Measurements from ENCODE around the gene DENND4C.
"Not testable (repeated sequence)": the region's sequence is repeated elsewhere in the genome, so short reads cannot be mapped to it uniquely, and the experiment has no call there.

DENND4C gene

GRCh38 chr9:19372567-19372966 lies 142.1 kb downstream of the DENND4C start:
- no peak for DNase-seq (ENCODE audit: low read depth in 2 of 2)

DNA sequence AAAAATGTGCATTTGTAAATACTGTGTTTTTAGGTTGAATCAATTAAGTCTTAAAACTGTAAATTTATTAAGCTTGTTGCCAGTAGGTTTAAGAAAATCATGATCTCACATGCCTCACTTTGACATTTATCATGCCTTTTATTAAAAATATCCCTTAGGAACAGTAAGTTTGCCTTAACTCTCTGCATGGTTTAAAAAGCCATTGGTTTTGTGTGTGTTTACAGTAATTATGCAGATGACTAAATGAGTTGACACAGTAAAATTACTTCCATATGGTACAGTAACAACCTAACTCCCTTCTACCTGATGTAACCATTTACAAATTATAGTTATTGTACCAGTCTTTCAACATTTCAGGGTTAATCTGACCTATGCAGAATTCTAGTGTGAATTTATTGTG lies 143.0 kb downstream of the DENND4C start:
- no peak for DNase-seq (ENCODE audit: low read depth in 2 of 2)

DNA sequence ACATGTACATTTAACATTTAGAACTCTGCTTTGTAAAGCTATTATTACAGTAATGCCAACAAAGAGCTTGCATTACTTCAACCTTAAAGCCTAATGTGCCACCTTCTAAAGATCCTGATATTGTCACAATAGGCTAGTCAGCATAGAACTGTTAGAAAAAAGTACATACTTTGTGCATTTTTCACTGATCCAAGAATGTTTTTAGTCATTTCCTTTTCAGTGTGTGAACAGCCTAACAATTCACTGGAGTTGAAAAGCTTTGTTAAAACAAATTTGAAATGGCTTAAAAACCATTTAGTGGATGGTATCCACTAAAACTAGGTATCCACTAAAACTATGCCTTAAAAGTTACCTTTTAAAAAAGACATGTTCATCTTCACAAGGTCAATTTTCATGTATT lies 145.0 kb downstream of the DENND4C start:
- DNase-seq (ENCODE audit: low read depth in 2 of 2), result no peak

- DNase-seq (ENCODE audit: low read depth in 2 of 2), result no peak
Measured at GRCh38 chr9:19376931-19377330, 146.4 kb downstream of the DENND4C start.

DNA sequence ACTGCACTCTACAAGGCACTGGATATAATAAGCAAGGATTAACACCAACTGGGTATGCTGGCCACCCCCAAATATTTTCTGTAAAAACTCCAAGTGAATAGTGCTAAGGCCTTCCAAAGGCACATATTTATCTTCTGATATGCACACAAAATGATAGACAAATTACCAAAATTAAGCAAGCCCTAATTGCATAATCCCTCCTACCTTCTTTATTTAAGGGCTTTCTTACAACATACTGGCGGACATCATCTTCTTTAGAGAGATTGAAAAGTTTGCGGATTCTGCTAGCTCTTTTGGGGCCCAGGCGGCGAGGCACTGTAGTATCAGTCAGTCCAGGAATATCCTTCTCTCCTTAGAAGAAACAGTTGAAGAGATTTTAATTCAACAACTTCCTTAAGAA lies 147.7 kb downstream of the DENND4C start:
- DNase-seq (ENCODE audit: low read depth in 2 of 2), result no peak

- no peak for DNase-seq (ENCODE audit: low read depth in 2 of 2)
Measured at GRCh38 chr9:19378647-19379046, 148.2 kb downstream of the DENND4C start.

GRCh38 chr9:19379283-19379682 lies 148.8 kb downstream of the DENND4C start:
- no peak for DNase-seq (ENCODE audit: low read depth in 2 of 2)

DNA sequence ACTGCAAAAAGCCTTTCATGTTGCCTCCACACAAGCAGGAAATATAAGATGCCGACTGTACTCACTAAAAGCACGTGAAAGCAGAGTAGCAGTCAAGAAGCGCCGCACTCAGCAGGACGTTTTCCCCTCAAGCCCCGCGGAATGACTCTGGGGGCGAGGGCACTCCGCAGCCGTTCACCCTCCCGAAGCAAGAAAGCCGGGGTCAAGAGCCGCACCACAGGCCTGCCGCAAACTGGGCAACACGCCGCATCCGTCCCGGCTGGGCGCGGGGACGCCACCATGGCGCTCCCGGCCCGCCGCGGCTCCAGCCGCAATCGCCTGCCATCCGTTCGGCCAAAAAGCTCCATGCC lies 149.2 kb downstream of the DENND4C start:
- DNase-seq (ENCODE audit: low read depth in 2 of 2), result peak; percentile 17 to 20

DNA sequence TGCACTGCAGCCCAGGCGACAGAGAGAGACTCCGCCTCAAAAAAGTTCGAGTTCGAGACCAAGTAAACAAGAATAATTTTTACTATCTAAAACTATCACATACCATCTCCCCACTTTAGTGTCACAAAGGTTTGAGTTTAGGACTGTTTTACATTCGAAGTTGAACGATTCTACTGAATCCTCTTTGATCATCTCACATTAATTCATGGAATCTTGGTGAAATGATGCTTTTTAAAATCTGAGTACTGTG lies 150.3 kb downstream of the DENND4C start:
- no peak for DNase-seq (ENCODE audit: low read depth in 2 of 2)

GRCh38 chr9:19381656-19382055 lies 151.2 kb downstream of the DENND4C start:
- DNase-seq (ENCODE audit: low read depth in 2 of 2), result no peak

GRCh38 chr9:19385212-19385611 lies 154.7 kb downstream of the DENND4C start:
- DNase-seq (ENCODE audit: low read depth in 2 of 2), result not testable (repeated sequence)

- DNase-seq (ENCODE audit: low read depth in 2 of 2), result no peak
Measured at GRCh38 chr9:19385786-19386501, 155.5 kb downstream of the DENND4C start.

DNA sequence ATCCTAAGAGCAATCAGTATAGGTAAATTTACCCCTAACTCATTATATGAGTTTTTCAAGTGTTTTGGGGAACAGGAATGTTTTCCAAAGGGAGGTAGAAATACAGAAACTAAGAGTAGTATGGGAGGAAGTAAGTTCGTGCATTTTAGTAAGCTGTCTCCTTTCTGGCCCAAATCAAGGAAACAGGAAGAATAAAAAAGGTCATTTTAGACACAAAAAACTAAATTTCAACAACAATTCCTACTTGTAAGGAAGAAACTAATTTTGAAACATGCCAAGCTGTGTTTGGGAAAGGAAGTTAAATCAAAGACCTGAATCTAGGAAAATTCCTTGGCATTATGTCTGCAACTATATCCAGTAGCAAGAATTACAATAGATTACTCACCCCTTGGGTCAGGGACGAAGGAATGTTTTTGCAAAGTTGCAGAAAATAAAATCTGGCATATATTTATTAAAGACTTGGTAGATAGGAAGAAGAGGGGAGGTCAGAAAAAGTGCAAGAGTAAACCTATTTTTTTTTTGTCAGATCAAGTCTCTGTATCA lies 156.1 kb downstream of the DENND4C start:
- DNase-seq (ENCODE audit: low read depth in 2 of 2), result no peak

DNA sequence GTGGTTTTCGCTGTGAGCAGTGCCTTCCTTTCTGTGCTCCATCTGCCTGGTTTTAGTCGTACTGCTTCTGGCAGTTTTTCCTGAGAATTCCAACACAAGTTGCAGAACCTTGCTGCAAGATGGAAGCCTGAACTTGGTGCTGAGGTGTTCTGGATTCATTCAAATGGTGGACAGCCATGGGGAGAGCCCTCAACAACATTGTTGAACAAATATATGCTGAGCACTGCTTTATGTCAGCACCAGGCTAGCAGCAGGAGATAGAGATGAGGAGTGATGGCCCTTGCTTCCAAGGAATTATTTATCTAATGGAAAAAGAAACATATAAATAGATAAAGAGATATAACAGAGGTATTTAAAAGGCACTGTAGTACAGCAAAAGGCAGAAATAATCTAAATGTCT lies 156.8 kb downstream of the DENND4C start:
- no peak for DNase-seq (ENCODE audit: low read depth in 2 of 2)

DNA sequence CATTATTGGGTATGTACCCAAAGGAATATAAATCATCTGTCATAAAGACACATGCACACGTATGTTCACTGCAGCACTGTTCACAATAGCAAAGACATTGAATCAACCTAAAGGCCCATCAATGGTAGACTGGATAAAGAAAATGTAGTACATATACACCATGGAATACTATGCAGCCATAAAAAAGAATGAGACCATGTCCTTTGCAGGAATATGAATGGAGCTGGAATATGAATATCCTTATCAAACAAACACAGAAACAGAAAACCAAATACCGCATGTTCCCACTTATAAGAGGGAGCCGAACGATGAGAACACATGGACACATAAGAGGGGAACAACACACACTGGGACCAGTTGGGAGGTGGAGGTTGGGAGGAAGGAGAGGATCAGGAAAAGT lies 159.0 kb downstream of the DENND4C start:
- DNase-seq (ENCODE audit: low read depth in 2 of 2), result not testable (repeated sequence)

DNA sequence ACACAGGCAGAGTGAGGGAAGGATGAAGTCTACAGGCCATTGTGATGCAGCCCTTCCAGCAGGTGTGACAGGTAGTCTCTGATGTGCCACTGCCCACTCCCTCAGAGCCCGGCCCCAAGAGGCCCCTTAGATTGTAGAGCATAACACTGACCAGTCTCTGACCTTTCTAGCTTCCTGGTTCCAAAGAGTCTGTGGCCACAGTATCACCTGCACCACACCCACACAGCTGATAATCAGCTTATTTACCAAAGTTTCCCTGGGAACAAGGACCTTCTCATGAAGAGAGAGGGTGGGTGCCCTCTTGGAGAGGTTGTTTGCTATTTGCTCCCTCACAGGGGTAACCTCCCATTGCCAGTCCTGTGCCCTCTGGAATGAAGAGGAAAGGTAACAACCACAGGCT lies 167.4 kb downstream of the DENND4C start:
- no peak for DNase-seq (ENCODE audit: low read depth in 2 of 2)

DNA sequence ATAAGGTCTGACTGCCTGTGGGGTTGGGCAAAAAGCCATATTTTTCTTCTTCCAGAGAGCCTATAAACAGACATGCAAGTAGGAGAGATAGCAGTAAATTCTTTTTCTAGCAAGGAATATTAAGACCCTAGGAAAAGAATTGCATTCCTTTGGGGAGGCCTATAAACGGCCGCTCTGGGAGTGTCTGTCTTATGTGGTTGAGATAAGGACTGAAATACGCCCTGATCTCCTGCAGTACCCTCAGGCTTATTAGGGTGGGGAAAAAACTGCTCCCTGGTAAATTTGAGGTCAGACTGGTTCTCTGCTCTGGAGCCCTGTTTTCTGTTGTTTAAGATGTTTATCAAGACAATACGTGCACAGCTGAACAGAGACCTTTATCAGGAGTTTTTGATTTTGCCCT lies 172.7 kb downstream of the DENND4C start:
- DNase-seq (ENCODE audit: low read depth in 2 of 2), result not testable (repeated sequence)

DNA sequence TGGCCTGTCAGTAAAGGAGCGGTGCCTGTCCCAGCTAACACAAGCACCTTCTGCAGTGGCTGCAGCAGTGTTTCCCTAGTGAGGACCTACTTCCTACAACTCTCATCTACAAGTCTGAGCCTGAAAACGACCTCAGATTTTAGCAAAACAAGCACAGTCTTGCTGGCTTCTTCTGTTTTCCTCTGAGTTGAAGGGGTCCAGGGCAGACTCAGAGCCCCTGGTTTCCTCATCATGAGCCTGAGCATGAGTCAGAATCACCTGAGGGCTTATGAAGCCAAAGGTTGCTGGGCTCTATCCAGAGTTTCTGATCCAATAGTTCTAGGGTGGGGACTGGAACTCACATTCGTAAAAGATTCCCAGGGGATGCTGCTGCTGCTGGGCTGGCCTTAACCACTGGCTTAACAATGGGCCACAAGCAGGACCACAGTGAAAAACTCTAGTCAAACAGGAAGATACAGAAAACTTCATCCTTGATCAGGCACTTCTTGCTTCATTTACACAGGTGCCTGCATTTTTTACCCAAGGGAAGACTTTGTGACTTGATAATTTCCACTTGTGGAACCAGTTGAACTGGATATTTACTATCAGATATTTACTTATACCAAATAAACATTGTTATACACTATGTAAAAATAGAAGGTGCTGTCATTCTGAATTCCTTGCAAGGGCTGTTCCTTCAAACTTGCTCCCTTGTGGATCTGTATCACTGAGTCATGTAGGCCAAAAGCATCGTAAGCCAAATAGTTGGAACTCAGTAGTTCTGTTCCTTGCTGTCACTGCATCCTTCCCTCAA lies 174.0 kb downstream of the DENND4C start:
- no peak for DNase-seq (ENCODE audit: low read depth in 2 of 2)

DNA sequence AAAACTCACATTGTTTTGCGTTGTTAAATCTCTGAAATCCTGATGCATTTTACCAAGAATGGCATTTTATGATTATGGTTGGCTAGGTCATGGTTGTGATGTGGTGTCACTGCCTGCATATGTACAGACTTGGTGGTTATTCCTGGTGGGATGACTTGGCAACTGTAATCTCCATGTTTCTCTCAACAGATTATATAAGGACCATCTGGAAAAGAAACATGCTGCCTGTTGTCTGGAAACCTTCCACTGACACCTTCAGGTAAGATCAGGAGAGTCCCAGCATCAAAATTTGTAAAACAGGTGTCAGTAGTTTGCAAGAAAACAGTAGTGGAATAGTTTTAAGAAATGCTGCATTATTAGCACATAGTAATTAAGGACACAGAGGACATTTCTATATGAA lies 175.3 kb downstream of the DENND4C start:
- no peak for DNase-seq (ENCODE audit: low read depth in 2 of 2)

- DNase-seq (ENCODE audit: low read depth in 2 of 2), result no peak
Measured at GRCh38 chr9:19408316-19408692, 177.8 kb downstream of the DENND4C start.

- DNase-seq (ENCODE audit: low read depth in 2 of 2), result peak; percentile 92 to 93
Measured at GRCh38 chr9:19408693-19409400, 178.4 kb downstream of the DENND4C start, which contains the start of gene ACER2. Gene ACER2 (plus strand): TSS chr9:19409009. CDS start chr9:19409085, 76 bp downstream.

GRCh38 chr9:19409401-19410194 lies 179.1 kb downstream of the DENND4C start:
- no peak for DNase-seq (ENCODE audit: low read depth in 2 of 2)

Measured in stimulated activated CD8-positive, alpha-beta memory T cell treated with anti-CD3 and anti-CD28 coated beads, Interleukin-7, amount 100 ng/mL, for 1 hour (primary cell).